Lower leg skin (tissue), 3 donors: ENCODE results near the gene HINT1.

Experiments
- CTCF ChIP-seq, 3 donors: fragments of 450-650 bp; IDR thresholded peaks; one replicate each; pipeline ENCODE4 v1.5.1; 2016; ENCODE audit warnings: antibody characterized with exemption in 3 of 3, mild to moderate bottlenecking in 3 of 3, moderate library complexity in 2 of 3
- POLR2A ChIP-seq, 2 donors: fragments of 450-650 bp; IDR thresholded peaks; one replicate each; pipeline ENCODE4 v1.6.1; 2016 to 2017; ENCODE audit warnings: antibody characterized with exemption in 2 of 2, mild to moderate bottlenecking in 1 of 2, moderate library complexity in 1 of 2

GRCh38 chr5:131180407-131180806 is 15.4 kb upstream of the HINT1 start:
- TF ChIP-seq POLR2A (IDR thresholded peaks at IDR 0.05): no peak
- no peak for TF ChIP-seq CTCF (IDR thresholded peaks at IDR 0.05)
